HG03103 (cell line): ENCODE measurements around the gene UBXN10.

ENCODE experiments used
- ATAC-seq: cut with Tn5 transposase; IDR thresholded peaks from one replicate; pipeline ENCODE4 v1.9.1; 2021; ENCODE audit warnings: low read depth; ENCODE audit not compliant: unreplicated experiment

The UBXN10 gene

GRCh38 chr1:20151906-20152598 is 33.8 kb upstream of the UBXN10 start:
- no peak for ATAC-seq

DNA sequence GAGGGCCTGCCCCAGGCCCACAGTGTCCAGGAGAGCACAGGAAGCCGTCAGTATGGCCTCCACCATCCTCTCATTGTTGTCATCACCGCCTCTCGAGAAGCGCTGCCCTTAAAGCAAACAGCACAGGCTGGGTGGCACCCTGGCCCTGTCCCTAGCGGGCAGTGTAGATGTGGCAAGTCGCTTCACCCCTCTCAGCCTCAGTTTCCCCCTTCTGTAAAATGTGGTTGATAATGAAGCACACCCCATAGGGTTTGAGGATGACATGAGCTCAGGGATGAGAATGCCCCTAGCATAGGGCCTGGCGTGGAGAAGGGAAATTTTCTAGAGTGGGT is 33.3 kb upstream of the UBXN10 start:
- no peak for ATAC-seq

DNA sequence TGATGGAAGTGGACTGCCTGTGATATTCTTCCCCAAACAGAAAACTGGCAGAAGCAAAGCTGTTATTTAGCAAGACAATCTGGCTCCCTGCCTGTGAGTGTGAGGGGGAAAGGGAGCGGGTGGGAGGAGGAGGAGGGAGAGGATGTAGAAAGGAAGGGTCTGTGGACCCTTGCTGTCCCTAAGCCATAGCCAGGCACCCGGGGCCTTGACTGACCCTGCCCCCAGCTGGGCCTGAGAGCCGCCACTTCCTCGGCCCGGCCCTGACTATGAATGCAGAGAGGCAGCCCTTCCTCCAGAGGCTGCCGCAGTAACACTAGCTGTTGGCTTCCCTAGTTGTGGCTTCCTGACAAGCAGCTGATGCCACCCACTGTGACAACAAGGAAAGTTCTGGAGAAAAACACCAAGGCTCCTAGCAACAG is 32.9 kb upstream of the UBXN10 start:
- ATAC-seq = no peak

GRCh38 chr1:20154301-20154831 is 31.5 kb upstream of the UBXN10 start:
- no peak for ATAC-seq

DNA sequence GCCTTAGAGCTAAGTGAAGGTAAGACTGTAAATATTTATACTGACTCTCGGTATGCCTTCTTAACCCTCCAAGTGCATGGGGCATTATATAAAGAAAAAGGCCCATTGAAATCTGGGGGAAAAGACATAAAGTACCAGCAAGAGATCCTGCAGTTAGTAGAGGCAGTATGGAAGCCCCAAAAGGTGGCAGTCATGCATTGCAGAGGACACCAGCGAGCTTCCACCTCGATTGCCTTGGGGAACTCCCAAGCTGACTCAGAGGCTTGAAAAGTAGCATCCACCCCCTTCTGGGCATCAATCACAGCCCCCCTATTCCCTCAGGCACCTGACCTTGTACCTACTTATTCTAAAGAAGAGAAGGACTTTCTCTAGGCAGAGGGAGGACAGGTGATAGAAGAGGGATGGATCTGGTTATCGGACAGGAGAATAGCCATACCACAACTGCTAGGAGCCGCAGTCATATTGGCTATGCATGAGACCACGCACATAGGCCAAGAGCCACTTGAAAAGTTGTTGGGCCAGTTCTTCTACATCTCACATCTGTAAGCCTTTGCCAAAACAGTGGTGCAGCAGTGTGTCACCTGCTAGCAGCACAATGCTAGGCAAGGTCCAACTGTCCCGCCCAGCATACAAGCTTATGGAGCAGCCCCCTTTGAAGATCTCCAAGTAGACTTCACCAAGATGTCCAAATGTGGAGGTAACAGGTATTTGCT is 27.4 kb upstream of the UBXN10 start:
- no peak for ATAC-seq

DNA sequence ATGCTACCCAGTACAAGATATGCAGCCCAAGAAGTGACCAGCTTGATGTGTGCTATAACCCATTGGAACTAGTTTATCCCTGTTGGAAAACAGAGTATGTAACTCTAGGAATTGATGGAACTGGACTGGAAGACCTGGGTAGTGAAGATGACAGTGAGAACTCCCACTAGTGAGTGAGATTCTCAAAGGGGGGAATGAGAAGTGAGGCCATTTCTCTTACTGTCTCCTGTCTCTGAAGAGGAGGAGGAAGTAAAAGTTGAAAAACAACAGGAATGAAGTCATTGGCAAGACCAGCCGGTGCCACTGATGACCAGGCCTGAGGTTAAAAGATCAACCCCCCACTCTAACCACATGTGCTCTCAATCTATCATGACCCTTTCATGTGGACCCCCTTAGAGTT is 25.9 kb upstream of the UBXN10 start:
- no peak for ATAC-seq

DNA sequence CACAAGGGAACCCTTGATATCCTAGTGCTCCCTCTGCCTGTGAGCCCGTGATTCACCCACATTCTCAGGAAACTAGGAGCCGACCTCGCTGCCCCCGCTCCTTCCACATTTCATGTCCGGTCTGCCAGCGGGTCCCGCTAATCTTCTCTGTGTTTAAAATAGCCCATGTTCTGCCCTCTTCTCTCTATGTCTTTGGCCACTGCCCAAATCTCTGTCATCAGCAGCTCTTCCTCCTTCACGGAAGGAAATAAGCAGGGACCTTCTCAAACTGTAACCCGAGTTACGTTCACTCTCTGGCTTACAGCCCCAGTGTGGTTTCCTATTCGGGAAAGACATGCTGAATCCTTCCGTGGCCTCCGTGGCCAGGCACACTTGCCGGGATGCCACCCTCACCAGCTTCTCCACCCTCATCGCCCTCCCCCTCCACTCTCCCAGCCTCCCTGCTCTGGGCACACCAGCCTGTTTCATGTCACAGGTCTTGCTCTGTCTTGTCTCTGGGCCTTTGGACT is 21.1 kb upstream of the UBXN10 start:
- no peak for ATAC-seq

DNA sequence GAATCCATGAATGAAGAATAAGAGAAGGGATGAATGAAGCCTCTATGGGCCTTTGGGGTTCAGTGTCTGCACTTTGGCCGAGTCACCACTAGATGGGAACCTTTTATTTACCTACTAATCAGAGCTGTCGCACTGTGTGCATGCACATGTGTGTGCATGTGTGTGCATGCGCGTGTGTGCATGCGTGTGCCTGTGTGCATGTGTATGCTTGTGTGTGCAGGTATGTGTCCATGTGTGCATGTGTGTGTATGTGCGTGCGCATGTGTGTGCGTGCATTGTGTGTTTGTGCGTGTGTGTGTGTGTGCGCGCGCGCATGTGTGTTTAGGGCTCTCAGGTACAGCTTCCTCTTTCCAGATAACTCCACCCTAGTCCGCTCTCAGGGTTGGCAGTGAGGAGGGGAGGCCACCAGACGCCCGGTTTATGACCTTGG is 20.4 kb upstream of the UBXN10 start:
- no peak for ATAC-seq

DNA sequence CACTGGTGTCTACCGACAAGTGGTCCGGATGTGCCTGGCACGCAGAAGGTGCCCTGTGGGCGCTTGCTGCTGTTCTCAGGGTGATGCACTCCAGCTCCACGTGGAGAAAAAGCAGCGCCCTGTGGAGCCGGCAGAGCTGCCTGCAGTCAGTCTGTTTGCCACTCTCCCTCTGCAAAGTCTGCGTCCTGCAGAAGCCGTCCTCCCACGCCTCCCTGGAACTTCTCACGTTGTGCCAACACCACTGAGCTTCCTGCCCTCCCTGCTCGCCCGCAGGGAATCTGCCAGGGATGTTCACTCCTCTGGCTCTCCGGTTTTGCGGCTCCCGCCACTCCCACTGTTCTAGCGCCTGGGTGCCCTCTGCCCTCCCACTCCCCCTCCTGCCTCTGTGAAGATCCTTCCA is 19.8 kb upstream of the UBXN10 start:
- ATAC-seq = no peak

DNA sequence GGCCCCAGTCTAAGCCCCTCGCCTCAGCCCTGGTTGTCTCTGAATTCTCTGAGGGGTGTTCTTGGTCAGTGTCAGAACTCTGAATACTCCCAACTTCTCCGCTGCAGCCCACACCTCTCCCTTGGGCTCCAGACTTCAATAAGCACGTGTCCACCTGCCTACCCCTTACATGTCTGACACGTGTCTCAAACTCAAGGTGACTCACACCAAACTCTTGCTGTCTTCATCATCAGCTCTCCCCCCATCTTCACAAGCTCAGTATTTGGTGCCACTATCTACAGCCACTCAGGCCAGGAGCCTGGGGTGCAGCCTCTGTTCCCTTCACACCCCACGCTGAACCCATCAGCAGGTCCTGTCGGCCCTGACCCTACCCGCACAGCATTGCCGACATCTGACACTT is 18.8 kb upstream of the UBXN10 start:
- ATAC-seq = no peak

- ATAC-seq = no peak
These were observed 17.1 kb upstream of the UBXN10 start for GRCh38 chr1:20168564-20169491.

DNA sequence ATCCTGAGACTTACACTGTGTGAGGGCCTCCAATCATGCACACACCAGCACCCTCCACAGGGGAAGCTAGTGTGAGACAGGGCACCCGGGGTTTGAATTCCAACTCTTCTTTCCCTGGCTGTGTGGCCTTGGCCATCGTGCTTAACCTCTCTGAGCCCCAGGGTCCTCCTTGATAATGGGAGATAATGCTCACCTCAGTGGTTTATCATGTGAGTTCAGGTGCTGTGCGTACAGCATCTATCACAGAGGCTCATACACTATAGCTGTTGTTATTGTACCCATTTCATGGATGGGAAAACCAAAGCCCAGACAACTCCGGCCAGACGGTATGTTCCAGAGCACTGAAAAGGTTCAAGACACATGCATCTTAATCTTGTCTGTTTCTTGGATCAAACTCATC is 16.0 kb upstream of the UBXN10 start:
- no peak for ATAC-seq

DNA sequence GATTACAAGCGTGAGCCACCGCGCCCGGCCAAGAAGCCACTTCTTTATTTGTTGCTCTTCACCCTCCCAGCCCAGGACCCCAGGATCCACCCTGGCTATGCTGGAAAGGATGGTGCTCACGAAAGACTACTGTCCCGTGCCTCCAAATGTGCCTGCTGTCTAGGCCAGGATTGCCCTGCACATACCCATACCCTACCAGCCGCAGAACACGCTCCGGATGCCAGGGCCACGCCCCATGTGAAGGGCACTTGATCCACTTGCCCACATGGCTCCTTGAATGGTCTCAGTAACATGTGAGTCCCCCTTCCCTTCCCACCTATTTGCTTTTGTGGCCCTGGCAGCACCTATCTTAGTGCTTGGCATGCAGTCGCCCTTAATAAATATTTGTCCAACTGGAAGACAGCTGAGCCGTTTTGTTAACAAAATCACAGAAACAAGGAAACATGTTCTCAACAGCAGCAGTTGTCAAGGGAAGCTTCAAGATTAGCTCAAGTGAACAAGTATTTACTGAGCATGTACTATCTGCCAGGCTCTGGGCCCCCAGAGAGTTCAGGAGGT is 13.8 kb upstream of the UBXN10 start:
- ATAC-seq = no peak

DNA sequence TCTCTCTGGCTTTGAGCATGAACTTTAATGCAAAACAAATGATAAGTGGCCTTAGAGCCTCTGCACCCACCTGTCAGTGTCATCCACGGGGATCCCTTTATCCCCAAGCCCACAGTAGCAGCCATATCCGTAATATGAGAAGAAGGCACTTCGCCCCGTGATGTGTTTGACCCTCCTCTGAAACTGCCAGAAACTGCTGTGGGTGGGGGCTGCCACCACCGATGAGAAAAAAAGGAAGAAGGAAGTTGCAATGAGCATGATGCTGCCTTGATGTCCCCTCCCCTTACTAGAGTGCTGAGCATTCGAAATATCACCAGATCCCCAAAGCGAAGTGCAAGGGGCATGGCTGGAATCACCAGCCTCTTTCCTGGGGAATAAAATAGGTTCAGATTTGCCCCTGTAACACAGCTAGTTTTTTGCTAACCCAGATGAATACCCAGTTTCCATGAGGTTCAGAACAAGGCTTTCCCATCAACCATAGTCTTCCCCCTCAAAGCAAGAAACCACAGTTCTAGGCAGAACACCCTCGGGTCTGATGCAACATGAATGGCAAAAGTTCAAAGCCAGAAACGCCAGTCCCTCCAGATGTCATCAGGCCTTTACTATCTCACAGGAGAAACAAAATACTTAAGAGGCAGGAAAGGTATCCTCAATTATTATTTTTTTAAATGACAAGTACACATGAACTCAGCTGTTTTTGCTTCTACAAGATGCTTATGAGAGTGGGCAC is 10.8 kb upstream of the UBXN10 start:
- no peak for ATAC-seq

- no peak for ATAC-seq
These were observed 7.1 kb upstream of the UBXN10 start for GRCh38 chr1:20178634-20179370.

DNA sequence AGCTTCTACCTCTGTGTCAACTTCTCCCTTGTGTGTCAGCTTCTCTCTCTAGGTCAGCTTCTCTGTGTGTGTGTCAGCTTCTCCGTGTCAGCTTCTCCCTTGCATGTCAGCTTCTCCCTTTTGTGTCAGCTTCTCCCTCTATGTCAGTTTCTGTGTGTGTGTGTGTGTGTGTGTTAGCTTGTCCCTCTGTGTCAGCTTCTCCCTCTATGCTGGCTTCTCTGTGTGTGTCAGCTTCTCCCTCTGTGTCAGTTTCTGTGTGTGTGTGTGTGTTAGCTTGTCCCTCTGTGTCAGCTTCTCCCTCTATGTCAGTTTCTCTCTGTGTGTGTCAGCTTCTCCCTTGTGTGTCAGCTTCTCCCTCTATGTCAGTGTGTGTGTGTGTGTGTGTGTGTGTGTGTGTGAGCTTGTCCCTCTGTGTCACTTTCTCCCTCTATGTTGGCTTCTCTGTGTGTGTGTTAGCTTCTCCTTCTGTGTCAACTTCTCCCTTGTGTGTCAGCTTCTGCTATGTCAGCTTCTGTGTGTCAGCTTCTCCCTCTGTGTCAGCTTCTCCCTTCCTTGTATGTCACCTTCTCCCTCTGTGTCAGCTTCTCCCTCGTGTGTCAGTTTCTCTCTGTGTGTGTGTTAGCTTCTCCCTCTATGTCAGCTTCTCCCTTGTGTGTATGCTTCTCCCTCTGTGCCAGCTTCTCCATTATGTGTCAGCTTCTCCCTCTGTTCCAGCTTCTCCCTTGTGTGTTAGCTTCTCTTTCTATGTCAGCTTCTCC is 6.3 kb upstream of the UBXN10 start:
- no peak for ATAC-seq

DNA sequence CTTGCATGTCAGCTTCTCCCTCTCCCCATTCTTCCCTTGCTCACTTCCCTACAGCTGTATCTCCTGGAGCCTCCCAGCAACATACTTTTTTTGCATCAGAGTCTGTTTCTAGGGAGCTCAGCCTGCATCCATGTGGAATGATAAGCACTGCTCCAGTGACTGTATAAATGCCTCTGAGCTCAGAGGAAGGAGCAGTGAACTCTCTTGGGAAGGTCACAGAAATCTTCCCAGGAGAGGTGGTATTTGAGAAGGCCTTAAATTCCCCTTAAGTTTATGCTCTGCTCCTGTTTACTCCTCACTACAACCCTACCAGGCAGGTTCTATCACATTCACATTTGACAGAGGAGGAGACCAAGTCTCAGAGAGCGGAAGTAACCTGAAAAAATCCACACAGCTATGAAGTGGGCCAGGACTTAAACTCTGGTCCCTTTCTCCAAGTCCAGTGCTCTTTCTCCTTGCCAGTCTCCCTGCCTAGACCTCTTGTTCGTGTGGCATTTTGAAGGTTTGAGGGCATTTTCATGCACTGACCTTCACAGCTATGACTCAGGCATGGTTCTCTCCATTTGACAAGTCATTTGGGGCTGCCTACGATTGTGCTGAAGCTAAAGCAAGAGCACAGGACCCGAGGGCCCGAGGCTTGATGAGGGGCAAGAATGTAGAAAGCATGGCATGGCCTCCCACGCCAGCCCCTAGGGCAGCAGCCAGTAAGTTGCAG is 5.6 kb upstream of the UBXN10 start:
- no peak for ATAC-seq

DNA sequence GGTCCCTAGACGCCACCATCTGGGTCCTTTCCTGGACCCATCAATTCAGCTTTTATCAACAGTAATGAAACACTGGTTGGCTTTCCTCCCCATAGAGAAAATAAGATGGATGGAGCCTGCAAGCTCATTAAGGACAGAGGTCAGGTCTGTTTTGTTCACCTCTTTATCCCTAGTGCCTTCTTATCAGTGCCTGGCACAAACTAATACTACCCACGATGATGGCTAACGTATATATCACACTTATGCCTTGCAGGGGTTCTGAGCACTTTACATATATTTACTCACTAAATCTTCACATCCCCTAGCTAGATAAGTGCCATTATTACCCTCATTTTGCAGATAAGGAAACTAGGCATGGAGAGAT is 5.1 kb upstream of the UBXN10 start:
- no peak for ATAC-seq
